ENCODE measurements around the gene SEPTIN10.

The SEPTIN10 gene

DNA sequence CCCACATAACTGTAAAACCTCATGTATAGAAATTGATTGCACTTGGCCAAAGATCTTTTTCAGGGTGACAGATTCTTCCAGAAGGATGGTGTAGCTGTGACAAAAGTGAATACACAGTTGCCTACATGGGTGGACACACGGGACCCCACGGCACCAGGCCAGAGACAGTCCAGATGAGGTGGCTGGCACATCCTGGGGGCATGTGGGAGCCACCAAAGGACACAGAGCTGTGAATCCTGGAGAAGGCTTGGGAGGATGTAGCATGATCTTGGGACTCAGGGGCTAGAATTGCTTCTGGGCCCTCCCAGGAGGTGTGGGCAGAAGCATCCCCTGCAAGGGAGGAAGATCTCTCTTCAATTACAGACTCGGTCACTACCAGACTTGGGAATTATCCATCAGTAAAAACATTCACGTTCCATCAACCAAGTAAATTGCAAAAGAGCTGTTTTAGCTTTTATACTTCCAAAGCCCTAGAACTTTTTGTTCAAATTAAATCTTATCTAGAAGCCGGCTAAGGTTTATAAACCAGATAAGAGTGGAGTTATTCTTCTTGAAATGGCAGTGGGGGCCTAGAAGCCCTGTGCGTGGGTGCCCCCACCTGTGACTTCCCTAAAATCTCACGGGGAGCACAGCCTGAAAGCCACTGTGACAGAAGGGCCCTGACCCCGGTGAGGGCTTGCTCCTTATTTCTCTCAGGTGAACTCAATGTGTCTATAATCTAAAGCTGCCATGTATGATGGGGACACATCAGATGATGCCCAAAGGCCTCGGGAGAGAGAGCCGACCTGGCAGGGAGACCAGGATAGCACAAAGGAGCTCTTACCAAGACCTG is 81.7 kb downstream of the SEPTIN10 start:
- Histone ChIP-seq H3K4me3 (ENCODE audit: low read depth, low read length) (no peak overlapping the region), H3K27ac (ENCODE audit: extremely low read depth, low read depth, low read length) (no peak overlapping the region), H3K36me3 (ENCODE audit: control insufficient read depth in 2 of 2, insufficient read depth in 1 of 2, low read length in 2 of 2) (no peaks in the 10 kb centered on the region), H3K4me1 (ENCODE audit: control insufficient read depth, insufficient read depth, low read length) (no peaks in the 10 kb centered on the region), H3K9me3 (ENCODE audit: control insufficient read depth, insufficient read depth, low read depth, low read length) (no peaks in the 10 kb centered on the region)
- POLR2A ChIA-PET: interaction anchor here (0.7 kb wide), 1 partner anchor 11 kb away, joined by 4 read pairs; no protein-coding TSS in a partner anchor
- TF ChIP-seq ZNF169 (tag by site-specific recombination; IDR thresholded peaks at IDR 0.05): no peak
- TF ChIP-seq GLI4 (tag by site-specific recombination; IDR thresholded peaks at IDR 0.05): no peak
- no peak for TF ChIP-seq ZNF747 (tag by site-specific recombination; IDR thresholded peaks at IDR 0.05)
- TF ChIP-seq ZNF292 (tag by site-specific recombination; IDR thresholded peaks at IDR 0.05; ENCODE audit: borderline replicate concordance, low read depth): no peak
- TF ChIP-seq ZNF266 (tag by site-specific recombination; IDR thresholded peaks at IDR 0.05; ENCODE audit: low read depth): no peak
- no peak for TF ChIP-seq ZNF391 (tag by site-specific recombination; IDR thresholded peaks at IDR 0.05; ENCODE audit: borderline replicate concordance, low read depth)
- TF ChIP-seq ZNF664 (tag by site-specific recombination; IDR thresholded peaks at IDR 0.05): no peak
- CTCF ChIA-PET: interaction anchor here (1.0 to 3.3 kb wide), 3 partner anchors 13 to 16 kb away, joined by 3 to 20 read pairs (median 4); no protein-coding TSS in a partner anchor

DNA sequence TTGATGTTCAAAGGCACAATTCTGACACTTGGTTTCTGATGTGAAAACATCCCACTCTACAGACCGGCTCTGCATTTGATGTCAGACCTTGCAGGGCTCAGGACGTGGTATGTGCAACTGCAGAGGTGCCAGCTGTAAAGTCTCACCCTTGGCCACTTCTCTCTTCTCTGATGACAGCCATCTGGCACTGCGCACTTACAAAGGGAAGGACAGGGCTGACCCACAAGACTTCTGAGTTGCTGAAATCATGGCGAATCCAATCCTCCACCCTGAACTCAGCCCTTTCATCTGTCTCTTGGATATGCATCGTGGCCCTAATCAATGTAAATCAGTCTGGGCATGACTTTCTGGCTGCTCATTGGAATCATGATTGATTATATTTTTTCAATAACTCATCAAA is 82.5 kb downstream of the SEPTIN10 start:
- Histone ChIP-seq H3K36me3 (ENCODE audit: control insufficient read depth in 2 of 2, insufficient read depth in 1 of 2, low read length in 2 of 2) (no peaks in the 10 kb centered on the region), H3K4me1 (ENCODE audit: control insufficient read depth, insufficient read depth, low read length) (no peaks in the 10 kb centered on the region), H3K9me3 (ENCODE audit: control insufficient read depth, insufficient read depth, low read depth, low read length) (no peaks in the 10 kb centered on the region), H3K27ac (ENCODE audit: extremely low read depth, low read depth, low read length) (no peak overlapping the region), H3K4me3 (ENCODE audit: low read depth, low read length) (no peak overlapping the region)
- CTCF ChIA-PET: interaction anchor here (1.5 to 3.3 kb wide), 2 partner anchors 14 to 15 kb away, joined by 4 to 20 read pairs; no protein-coding TSS in a partner anchor
- POLR2A ChIA-PET: no interaction called here
- TF ChIP-seq REPIN1 (tag by site-specific recombination; IDR thresholded peaks at IDR 0.05; ENCODE audit: low read depth) (no peak), KLF10 (tag by site-specific recombination; IDR thresholded peaks at IDR 0.05) (no peak), YY2 (tag by site-specific recombination; IDR thresholded peaks at IDR 0.05) (no peak), KLF8 (tag by site-specific recombination; IDR thresholded peaks at IDR 0.05) (no peak), ZNF335 (tag by site-specific recombination; conservative IDR thresholded peaks at IDR 0.05) (no peak), ZSCAN30 (tag by site-specific recombination; IDR thresholded peaks at IDR 0.05) (no peak), ZFP3 (tag by site-specific recombination; IDR thresholded peaks at IDR 0.05; ENCODE audit: low read depth) (no peak), FEZF1 (tag by site-specific recombination; IDR thresholded peaks at IDR 0.05) (no peak)
- TF ChIP-seq, protein P1, sequence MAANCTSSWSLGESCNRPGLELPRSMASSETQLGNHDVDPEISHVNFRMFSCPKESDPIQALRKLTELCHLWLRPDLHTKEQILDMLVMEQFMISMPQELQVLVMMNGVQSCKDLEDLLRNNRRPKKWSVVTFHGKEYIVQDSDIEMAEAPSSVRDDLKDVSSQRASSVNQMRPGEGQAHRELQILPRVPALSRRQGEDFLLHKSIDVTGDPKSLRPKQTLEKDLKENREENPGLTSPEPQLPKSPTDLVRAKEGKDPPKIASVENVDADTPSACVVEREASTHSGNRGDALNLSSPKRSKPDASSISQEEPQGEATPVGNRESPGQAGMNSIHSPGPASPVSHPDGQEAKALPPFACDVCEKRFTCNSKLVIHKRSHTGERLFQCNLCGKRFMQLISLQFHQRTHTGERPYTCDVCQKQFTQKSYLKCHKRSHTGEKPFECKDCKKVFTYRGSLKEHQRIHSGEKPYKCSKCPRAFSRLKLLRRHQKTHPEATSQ (tag by site-specific recombination; IDR thresholded peaks at IDR 0.05): no peak

DNA sequence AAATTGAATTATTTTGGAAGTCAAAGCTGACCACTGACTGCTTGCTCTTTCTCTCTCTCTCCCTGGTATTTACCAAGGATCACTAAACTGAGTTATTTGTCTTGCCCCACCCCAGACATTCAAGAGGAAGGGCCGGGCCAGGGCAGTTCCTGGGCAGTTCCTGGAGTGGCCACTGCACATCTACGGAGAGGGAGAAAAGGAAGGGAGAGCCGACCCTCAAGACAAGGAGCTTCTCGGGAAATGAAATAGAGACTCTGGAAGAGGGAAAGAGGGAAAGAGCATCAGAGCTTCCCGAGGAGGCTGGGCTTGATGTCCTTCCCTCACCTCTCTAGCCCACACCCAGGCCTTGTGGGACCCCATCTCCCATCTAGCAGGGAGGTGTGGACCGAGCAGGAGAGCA is 83.1 kb downstream of the SEPTIN10 start:
- Histone ChIP-seq H3K36me3 (ENCODE audit: control insufficient read depth in 2 of 2, insufficient read depth in 1 of 2, low read length in 2 of 2) (no peaks in the 10 kb centered on the region), H3K4me1 (ENCODE audit: control insufficient read depth, insufficient read depth, low read length) (no peaks in the 10 kb centered on the region), H3K9me3 (ENCODE audit: control insufficient read depth, insufficient read depth, low read depth, low read length) (no peaks in the 10 kb centered on the region), H3K4me3 (ENCODE audit: low read depth, low read length) (no peak overlapping the region), H3K27ac (ENCODE audit: extremely low read depth, low read depth, low read length) (no peak overlapping the region)
- ChIA-PET POLR2A (no interaction called here), CTCF (interaction anchor here (3.3 kb wide), 1 partner anchor 15 kb away, joined by 20 read pairs; no protein-coding TSS in a partner anchor)
- TF ChIP-seq GLIS1 (tag by site-specific recombination; IDR thresholded peaks at IDR 0.05) (no peak), ZSCAN30 (tag by site-specific recombination; IDR thresholded peaks at IDR 0.05) (no peak), ZNF514 (tag by site-specific recombination; IDR thresholded peaks at IDR 0.05) (no peak), ZNF175 (tag by site-specific recombination; IDR thresholded peaks at IDR 0.05) (no peak), ZNF335 (tag by site-specific recombination; conservative IDR thresholded peaks at IDR 0.05) (no peak), ZNF585B (tag by site-specific recombination; IDR thresholded peaks at IDR 0.05) (no peak), BCL11B (tag by site-specific recombination; IDR thresholded peaks at IDR 0.05; ENCODE audit: low read depth) (no peak)
